HCT116 (cell line): ENCODE measurements around the gene SNRPA.

ENCODE experiments used
- CEBPB ChIP-seq: IDR thresholded peaks from 2 replicates; pipeline ENCODE4 v1.6.1; 2012; ENCODE audit warnings: low read depth
- CTCF ChIP-seq, 3 experiments: fragments of 200-600 bp in 1 of 3; sonication (generic) in 1 of 3; IDR thresholded peaks in 2 of 3; conservative IDR thresholded peaks in 1 of 3; 2 replicates each; pipeline ENCODE4 v1.5.1; 2012 to 2017; ENCODE audit warnings: low read depth in 2 of 3, low read length in 2 of 3, antibody characterized with exemption in 1 of 3, borderline replicate concordance in 1 of 3, control low read depth in 1 of 3, mild to moderate bottlenecking in 1 of 3, mixed read lengths in 1 of 3, mixed run types in 1 of 3, moderate library complexity in 1 of 3; ENCODE audit not compliant: insufficient read depth in 1 of 3
- EGR1 ChIP-seq: IDR thresholded peaks from 2 replicates; pipeline ENCODE4 v1.6.1; 2012; ENCODE audit warnings: low read depth
- JUND ChIP-seq: IDR thresholded peaks from 2 replicates; pipeline ENCODE4 v1.6.1; 2012
- RAD21 ChIP-seq: IDR thresholded peaks from 2 replicates; pipeline ENCODE4 v1.6.1; 2012; ENCODE audit warnings: low read depth, mild to moderate bottlenecking
- REST ChIP-seq: IDR thresholded peaks from 2 replicates; pipeline ENCODE4 v1.6.1; 2012; ENCODE audit warnings: low read depth
- SP1 ChIP-seq: IDR thresholded peaks from 2 replicates; pipeline ENCODE4 v1.6.1; 2012; ENCODE audit warnings: low read depth
- TCF7L2 ChIP-seq: IDR thresholded peaks from 2 replicates; pipeline ENCODE4 v1.7.0; 2011; ENCODE audit warnings: borderline replicate concordance, inconsistent platforms; ENCODE audit not compliant: insufficient read depth, insufficient read length; ENCODE audit errors: extremely low read depth
- YY1 ChIP-seq: IDR thresholded peaks from 2 replicates; pipeline ENCODE4 v1.6.1; 2011; ENCODE audit warnings: low read length, low read depth, moderate library complexity, mild to moderate bottlenecking; ENCODE audit not compliant: insufficient replicate concordance; ENCODE audit errors: extremely low read depth

GRCh38 chr19:40737102-40737644 is 13.8 kb upstream of the SNRPA start:
- TF ChIP-seq CTCF (IDR thresholded peaks at IDR 0.05 in 2 of 3, conservative IDR thresholded peaks at IDR 0.05 in 1 of 3; ENCODE audit: borderline replicate concordance in 1 of 3, insufficient read depth in 1 of 3, low read depth in 2 of 3, low read length in 2 of 3) (no peak), SP1 (no peak), EGR1 (no peak), YY1 (no peak), CEBPB (no peak), TCF7L2 (no peak), REST (no peak), RAD21 (no peak), JUND (no peak)
